Measurements from ENCODE around the gene TENT4A.
"Not testable (repeated sequence)": the region's sequence is repeated elsewhere in the genome, so short reads cannot be mapped to it uniquely, and the experiment has no call there.

The TENT4A gene

DNA sequence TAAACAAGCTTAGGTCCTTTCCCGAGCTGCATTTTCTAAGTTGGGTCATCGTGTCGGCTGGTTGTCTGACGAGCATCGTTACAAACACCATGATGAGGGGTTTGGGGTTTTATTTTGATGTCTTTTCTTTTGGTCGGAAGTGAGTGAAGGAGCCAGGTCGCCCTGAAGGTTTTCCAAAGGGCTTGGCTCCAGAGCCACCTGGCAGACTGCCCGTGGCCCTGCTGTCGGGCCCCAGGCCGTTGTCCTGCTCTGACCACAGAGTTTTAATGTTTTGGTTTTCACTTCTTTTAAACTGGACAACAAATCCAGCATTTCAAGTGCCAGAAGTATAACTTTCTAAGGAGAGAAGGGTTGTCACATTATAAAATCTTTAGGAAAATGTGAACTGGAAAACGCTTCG, 42.3 kb downstream of the TENT4A start:
- FAIRE-seq: no peak

DNA sequence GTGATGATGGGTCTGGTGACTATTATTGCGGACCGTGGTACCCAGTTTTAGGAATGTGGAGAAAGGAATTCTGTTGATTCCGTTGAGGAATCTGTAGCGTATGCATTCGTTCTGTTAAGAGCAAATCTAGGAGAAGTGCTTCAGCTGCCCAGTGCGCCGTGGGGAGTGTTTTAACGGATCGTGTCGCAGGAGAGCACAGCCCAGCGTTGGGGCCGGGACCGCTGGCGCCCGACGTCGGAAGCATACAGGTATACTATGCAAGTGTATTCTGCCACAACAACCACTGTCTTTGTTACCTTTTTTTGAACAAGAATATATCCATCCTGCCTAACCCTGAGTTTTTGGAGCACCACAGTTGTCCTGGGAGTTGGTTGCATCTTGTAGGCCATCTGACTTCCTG, 42.7 kb downstream of the TENT4A start:
- no peak for FAIRE-seq

DNA sequence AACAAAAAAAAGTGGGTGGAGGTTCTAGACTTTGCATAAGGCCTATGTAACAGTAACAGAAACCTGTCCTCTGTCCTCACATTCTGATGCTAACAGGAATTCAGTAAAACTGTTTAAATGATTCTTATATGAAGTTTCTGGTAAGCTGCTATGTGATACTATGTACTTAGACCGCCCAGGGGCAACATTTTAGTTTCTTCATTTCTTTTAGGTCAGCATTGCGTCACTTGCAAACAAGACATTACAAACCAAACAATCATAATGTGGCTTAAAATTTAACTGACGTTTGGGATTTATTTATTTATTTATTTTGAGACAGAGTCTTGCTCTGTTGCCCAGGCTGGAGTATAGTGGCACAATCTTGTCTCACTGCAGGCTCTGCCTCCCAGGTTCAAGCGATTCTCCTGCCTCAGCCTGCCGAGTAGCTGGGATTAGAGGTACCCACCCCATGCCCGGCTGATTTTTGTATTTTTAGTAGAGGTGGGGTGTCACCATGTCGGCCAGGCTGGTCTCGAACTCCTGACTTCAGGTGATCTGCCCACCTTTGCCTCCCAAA, 44.3 kb downstream of the TENT4A start:
- FAIRE-seq: no peak

DNA sequence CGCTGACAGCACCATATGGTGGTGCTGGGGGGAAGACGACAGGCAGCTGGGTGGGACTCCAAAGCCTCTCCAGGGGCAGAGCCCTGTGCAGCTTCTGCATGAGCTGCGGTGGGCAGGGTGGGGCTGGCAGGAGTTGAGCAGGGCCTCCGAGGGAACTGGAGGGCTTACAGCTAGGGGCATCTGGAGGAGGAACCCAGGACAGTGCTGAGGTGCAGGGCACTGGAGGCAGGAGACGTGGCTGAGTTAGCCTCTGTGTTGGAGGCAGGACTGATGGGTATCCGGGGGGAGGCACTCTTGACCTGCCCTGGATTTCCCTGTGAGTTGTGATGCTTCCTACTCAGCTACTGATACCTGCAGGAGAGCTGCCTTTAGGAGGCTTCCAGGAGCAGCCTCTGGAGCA, 45.0 kb downstream of the TENT4A start:
- FAIRE-seq: no peak

DNA sequence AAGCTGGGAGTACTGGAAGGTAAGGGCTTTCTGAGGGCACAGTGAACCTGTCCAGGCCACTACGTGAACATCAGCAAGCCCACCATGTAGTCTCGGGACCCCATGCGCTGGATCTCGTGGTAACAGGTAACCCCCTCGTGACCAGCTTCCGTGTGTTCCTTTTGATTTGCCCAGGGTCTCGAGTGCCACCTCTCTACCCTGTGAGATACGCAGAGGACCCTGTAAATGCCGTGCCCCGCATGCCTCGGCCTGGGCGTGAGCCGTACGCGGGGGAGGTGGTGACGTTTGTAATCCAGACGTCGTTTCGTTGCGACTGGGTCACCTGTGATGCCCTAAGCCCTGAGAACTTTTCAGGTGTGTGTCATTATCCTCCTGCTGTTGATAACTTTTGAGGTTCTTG, 45.5 kb downstream of the TENT4A start:
- no peak for FAIRE-seq

DNA sequence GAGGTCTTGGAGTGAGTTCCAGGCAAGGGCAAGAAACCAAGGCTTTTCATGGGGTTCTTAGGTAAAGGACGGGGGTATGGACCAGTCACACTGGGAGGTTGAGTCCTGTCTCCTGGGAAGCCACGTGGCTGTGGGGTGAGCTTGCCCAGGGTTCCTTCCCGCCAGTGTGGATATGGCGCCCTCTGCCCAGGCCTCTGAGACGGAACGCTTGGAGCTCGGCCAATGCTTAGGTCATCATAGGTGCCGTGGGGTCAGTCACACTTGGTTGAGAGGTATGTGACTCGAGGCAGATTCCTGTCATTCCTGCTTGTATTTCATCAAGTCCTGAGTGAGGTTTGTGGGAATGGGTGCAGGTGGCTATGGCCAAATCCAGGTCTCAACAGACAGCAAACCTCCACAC, 46.2 kb downstream of the TENT4A start:
- FAIRE-seq: no peak

DNA sequence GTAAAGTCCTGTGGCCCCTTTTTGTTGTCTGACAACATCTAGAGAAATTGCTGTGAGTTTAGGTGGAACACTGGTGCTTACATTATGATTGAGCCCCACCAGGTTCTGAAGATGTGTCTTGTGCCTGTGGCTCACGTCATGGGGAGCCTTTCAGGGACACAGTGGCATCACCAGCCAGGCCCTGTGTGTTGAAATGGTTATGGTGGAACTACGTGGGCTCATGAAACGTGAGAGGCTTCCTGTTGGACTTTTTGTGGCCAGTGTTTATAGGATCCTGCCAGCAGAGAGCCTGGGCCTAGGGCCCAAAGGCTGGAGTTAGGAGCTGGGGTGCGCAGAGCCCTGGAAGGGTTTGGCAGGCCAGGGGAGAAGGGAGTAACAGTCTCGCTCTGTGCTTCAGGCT, 46.8 kb downstream of the TENT4A start:
- no peak for FAIRE-seq

DNA sequence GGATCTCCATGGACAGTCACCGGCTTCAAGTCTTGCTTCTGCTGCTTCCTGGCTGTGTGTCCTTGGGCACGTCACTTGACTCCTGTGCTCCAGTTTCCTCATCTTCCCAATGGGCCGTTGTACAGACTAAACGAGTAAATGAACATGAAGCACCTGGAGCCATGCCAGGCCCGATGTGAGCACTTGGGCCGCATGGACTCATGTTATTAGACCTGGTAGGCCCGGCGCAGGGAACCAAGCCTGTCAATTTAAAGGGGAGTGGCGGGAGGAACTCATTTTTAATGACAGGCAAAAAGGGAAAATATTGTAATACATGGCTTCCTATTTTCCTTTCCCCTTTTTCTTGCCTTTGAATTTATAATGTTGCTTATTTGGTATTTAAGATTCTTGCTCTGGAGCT, 47.5 kb downstream of the TENT4A start:
- no peak for FAIRE-seq

DNA sequence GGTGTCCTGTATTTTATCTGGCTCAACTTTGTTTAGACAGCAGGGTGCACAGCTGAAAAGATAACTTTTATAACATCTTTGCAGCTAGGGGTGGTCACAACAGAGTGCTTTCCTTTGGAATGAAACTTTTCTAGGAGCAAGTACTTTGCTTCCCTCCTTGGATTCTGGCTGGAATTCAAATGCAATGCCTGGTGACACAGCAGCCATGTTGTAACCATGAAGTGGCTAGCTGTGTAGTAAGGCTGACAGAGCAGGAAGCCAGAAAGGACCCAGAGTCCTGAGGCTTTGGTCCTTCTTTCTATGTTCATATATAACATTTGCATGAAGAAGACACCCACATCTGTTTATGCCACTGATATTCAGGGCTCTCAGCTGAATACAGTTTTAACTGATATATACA, 48.1 kb downstream of the TENT4A start:
- no peak for FAIRE-seq

DNA sequence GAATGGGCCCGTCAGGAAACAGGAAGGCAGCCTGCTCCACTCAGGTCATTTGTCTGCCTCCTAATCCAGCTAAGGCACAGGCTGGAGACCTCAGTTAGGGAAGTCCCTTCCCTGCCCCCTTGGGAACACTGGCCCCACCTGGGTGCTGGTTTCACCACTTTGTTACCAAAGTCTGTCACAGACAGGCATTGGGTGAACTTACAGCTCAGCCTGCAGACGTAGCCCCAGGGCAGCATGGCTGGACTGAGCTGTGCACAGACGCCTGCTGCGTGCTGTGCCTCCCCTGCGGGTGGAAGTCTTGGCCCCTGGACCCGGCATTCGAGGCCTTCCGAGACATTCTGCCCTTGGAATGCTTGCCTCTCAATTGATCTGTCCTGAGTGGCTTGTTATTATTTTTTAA, 48.9 kb downstream of the TENT4A start:
- FAIRE-seq: no peak

DNA sequence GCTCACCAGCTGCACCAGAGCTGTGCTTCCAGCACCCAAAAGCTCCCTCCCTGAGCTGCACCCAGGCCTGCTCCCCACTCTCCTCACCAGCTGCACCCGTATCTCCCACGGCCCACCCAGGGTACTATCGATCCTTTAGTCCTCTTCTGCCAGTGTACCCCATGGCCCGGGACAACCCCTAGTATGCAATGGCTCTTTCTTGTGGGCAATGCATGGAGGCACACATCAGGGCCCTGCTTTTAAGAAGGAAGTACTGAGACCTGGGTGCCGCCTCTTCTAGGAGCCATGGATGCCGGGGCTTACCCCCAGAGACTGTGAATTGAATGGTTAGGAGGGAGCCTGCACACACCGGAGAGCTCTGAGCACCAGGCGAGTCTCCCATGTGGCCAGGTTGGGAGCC, 49.5 kb downstream of the TENT4A start:
- no peak for FAIRE-seq

DNA sequence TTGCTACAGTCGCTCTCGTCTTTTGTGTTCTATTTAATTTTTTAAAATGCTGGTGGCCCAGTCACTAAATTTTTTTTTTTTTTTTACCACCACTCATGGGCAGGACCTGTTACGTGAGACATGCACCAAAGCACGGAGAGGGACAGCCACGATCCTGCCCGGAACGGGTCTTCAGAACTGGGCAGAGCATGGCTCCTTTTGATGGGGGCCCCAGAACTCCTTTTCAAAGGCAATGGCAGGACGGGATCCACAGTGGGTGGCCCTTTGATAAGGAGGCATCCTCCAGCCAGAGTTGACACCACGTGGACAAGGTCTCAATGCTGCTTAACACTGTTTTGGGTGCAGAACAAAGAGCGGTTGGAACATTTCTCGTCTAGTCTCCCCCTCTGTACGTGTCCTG, 50.0 kb downstream of the TENT4A start:
- no peak for FAIRE-seq

DNA sequence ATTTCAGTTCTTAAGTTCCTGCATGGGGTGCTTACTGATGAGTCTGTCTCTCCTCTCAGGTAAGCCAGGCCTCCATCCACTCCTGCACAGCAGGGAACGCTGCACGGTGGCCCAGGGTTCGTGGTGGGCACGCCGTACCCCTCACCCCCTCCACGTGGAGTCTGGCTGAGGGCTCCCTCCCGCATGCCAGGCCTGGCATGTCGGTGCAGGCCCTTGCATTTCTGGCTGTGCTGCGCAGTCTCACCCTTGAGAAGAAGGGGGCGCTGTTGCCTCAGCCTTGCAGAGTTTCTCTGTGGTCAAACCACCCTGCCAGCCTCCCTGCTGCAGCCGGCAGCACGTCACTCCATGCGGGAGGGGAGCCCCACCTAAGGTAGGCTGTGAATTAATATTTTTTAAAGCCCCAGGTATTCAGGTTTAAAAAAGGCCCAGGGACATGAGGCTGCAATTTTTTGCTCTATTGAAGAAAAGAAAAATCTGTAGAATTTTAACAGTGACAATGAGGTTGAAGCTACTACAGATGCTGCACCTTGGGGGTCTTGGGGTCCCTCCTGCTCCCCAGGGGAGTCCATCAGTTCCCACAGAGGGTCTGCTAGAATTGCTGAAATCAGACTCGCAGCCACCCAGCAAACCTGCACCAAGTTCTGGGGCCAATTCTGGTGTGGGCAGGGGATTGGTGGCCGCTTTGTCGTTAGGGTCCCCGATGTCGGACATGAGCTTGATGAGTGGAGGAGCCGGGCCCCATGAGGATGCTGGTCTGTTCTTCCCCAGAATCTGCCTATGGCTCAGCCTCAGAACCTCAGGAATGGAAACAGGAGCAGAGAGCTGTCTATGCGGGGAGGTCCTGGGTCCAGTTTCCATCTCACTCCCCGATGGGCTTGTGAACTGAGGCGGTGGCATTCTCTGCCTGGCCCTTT, 52.6 kb downstream of the TENT4A start:
- FAIRE-seq: no peak

DNA sequence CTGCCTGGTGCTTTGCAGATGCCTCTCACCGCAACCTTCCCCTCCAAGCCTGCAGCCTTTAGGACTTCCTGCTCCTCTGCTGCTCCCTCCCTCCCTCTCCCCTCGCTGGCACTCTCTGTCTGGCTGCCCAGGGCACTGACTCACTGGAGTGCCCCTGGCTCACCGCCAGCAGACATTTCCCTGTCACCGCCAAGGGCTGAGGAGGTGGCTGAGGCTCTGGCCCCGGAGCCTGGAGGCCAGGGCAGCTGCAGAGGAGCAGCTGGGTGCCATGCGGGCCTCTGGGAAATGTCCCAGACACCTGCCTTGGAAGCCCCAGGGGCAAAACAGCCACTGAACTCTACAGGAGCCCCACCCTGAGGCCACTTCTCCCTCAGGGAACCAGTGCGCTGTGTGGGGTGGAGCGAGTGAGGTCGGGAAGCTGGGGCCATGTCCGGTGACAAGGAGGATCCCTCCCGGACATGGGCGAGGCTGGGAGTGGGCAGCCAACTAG, 53.4 kb downstream of the TENT4A start:
- no peak for FAIRE-seq

DNA sequence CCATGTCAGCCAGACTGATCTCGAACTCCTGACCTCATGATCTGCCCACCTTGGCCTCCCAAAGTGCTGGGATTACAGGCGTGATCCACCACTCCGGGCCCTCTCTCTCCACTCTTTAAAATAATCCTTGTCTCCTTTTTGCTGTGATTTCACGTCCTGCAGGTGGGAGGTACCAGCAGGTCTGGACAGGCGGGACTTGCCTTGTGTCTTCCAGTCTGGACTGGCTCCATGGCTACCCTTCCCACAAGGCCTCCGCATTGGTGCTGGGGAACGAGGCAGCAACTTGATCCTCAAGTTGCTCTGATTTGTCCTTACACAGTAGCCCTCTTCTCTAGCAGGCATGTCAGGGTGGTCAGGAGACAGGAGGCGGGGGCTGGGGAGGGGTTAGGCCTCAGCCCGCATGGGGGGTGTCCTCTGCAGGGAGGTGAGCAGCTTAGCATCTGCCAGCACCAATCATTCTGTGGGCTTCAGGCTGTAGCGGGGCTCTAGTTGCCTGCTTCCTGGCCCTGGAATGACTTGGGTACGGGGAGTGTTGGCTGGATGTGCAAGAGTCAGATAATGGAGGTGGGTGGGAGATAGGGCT, 54.3 kb downstream of the TENT4A start:
- FAIRE-seq: no peak

DNA sequence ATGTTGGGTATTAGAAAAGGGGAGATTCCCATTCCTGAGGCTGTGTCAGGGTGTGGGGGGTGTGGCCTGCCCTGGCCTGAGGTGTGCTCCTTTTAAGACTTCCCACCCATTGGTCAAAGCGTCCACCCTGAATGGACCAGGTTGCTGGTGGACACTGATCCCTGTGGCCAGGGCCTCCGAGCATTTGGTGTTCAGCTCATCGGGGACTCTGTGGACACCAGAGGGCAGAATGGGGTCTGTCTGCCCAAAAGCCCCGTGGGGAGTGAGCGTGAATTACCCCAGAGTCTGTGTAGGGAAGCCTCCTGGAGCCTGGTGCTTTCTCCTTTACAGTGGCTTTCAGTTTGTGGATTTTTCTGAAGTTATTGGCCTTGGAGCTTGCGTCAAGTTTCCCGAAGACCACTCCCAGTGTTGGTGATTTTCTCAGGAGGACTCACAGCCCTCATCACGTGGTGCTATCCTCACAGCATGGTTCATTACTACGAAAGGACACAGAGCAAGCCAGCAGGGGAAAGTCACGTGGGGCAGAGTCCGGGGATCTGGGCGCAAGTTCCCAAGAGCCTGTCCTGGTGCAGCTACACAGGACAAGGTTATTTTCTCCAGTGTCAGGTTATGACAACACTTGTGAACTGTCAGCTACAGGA, 55.5 kb downstream of the TENT4A start:
- FAIRE-seq: no peak

DNA sequence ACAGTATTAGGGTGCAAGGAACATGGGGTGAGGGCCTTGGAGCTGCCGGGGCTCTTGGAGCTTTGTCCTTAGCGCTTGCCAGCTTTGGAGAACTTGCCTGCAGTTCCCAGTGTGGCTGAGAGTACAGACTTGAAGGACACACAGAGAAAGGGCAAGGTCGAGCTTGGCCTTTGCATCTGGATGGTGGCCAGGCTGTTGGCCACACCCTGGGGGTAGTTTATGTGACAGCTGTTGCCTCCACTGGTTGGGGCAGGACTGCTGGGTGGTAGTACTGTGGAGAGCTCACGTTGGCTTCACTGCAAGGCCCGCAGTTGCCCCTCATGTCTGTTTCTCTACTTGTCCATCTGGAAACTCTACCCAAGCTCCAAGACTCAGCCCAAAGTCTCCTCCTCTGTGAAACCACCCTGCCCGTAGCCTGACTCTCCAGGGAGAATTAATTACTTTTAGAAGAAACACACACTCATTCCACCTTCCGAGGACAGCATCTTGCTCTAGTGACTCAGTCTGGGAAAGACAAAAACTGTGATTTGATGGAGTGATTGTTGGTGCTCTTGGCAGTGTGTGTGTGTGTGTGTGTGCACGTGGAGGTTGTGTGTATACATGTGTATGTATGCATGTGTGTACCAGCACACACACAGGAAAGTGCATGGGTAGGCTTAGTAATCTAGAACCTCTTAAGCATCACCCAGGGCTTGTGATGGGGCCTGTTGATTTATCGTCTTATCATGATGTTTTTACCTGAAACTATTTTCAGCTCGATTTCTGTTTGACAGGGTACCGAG, 57.8 kb downstream of the TENT4A start:
- no peak for FAIRE-seq

DNA sequence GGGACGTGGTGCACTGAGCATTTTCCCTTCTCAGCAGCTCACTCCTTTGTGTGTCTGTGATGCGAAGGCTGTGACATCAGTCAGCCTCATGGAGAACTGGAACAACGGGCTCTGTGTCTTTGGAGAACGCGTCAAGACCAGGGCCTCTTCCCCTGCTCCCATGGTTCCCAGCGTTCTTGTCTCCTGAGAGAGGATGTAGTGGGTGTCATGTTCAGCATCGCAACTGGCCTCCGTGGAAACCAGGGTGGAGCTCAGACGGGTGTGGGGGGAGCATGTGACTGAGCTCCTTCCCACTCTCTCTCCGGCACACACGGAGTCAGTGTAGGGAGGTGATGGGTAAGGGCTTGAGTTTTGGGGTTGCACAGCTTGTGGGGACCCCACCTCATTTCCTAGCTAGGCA, 59.7 kb downstream of the TENT4A start:
- no peak for FAIRE-seq

DNA sequence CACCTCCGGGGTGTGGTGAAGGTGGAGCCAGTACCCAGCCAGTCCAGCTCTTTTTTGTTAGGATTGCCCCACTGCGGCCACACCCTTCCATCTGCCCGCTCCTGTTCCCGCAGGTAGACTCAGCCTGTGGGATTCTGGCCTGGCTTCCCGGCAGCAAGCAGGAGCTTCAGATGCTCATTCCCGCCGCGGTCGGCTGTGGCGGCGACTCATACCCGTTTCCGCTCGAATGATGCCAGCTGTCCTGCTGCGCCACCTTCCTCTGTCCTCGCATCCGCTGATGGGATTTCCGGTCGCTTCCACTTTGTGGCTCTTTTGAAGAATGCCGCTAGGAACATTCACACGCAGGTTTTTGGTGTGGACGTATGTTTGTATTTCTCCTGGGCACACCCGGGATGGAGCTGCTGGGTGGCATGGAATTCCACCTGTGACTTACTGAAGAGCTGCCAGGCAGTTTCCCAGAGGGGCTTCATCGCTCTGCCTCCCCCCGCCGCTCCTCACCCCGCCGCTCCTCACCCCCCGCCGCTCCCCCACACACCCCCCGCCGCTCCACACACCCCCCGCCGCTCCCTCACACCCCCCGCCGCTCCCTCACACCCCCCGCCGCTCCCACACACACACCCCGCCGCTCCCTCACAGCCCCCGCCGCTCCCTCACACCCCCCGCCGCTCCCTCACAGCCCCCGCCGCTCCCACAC, 60.3 kb downstream of the TENT4A start:
- FAIRE-seq: no peak

DNA sequence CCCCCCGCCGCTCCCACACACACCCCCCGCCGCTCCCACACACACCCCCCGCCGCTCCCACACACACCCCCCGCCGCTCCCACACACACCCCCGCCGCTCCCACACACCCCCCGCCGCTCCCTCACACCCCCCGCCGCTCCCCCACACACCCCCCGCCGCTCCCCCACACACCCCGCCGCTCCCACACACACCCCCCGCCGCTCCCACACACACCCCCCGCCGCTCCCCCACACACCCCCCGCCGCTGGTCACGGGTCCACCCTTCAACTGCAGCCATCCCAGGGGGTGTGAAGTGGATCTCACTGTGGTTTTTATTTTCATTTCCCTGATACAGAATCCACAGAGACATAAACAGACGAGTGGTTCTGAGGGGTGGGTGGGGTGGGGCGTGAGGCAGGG, 61.0 kb downstream of the TENT4A start:
- not testable (repeated sequence) for FAIRE-seq

DNA sequence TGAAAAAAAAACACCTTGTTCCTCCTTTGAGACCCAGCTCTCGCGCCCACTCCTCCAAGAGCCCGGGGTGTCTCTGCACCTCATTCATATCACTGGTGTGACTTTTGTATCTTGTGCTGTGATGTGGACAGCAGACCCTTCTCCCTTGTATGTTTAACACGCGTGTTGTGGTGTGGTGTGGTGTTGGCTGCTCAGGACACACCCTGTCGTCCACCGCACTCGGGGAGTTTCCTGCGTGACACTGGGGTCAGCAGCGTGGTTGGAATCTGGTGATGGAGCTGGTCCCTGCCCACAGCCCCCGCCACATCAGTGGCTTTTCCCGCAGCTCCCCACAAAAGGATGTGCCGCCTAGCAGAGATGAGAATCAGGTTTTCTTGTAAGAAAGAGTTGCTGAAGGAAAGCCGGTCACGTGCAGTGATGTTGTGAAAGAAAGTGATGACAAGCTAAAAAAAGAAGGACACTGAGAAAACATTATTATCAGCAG, 61.5 kb downstream of the TENT4A start:
- no peak for FAIRE-seq

DNA sequence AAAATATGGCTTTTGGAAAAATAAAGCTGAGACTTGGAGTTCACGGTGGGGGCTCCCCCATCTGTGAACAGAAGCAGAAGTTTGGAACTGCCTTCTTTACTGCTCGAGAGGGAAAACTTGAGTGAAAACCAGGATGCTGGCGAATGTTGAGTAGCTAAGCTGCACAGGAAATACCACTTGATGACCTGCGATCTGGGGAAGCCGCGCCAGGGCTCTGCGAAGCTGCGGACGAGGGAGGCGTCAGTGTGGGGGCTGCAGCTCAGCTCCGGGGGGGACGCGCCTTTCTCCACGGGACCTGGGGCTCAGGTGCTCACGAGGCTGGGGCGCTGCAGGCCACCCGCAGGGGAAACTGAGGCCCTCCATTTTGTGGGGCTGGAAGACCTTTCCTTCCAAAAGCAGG, 62.3 kb downstream of the TENT4A start:
- no peak for FAIRE-seq

Measured in TTC549 (cell line).